Adipocyte (in vitro differentiated cells): Measurements from ENCODE around the gene RHOV.

Experiments
- DNase-seq: peaks from one replicate; pipeline ENCODE4 v3.0.0-alpha.2; 2015; ENCODE audit warnings: low read depth
- H3K27me3 ChIP-seq: replicated peaks from 2 replicates; pipeline ENCODE4 v1.7.0; 2013; ENCODE audit warnings: mild to moderate bottlenecking, low read length, moderate library complexity; ENCODE audit not compliant: control insufficient read depth, insufficient read depth
- H3K36me3 ChIP-seq: 2 replicates; pipeline ENCODE4 v1.7.0; 2013; ENCODE audit warnings: low read length, mild to moderate bottlenecking, moderate library complexity; ENCODE audit not compliant: control insufficient read depth, insufficient read depth, severe bottlenecking
- H3K4me1 ChIP-seq: 2 replicates; pipeline ENCODE4 v1.7.0; 2013; ENCODE audit warnings: mild to moderate bottlenecking, low read length, moderate library complexity; ENCODE audit not compliant: control insufficient read depth, insufficient read depth
- H3K4me3 ChIP-seq: 2 replicates; pipeline ENCODE4 v1.7.0; 2013; ENCODE audit warnings: mild to moderate bottlenecking, low read length, moderate library complexity
- H3K9ac ChIP-seq: 2 replicates; pipeline ENCODE4 v1.7.0; 2013; ENCODE audit warnings: mild to moderate bottlenecking, low read length, moderate library complexity
- H3K9me3 ChIP-seq: 2 replicates; pipeline ENCODE4 v1.7.0; 2013; ENCODE audit warnings: mild to moderate bottlenecking, low read length, moderate library complexity; ENCODE audit not compliant: control insufficient read depth

The RHOV gene

DNA sequence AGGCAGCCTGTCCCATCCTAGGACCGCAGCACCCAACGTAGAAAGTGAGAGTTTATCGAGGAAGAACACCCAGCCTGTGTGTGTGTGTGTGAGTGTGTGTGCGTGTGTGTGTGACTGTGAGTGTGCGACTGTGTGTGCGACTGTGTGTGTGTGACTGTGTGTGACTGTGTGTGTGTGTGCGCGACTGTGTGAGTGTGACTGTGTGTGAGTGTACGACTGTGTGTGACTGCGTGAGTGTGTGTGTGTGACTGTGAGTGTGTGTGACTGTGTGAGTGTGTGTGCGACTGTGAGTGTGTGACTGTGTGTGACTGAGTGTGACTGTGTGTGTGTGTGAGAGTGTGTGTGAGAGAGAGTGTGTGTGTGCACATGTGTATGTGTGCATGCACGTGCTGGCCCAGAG, 40.0 kb upstream of the RHOV start:
- H3K4me1 ChIP-seq = peaks cover 16% of the 10 kb centered on the region
- no peak overlapping the region for H3K4me3 ChIP-seq
- H3K36me3 ChIP-seq = no peaks in the 10 kb centered on the region
- peaks cover 15% of the 10 kb centered on the region for H3K27me3 ChIP-seq
- no peak overlapping the region for H3K9ac ChIP-seq
- H3K9me3 ChIP-seq = no peaks in the 10 kb centered on the region
- DNase-seq = no peak

- H3K9me3 ChIP-seq = no peaks in the 10 kb centered on the region
- peaks cover 16% of the 10 kb centered on the region for H3K4me1 ChIP-seq
- H3K9ac ChIP-seq = no peak overlapping the region
- H3K36me3 ChIP-seq = no peaks in the 10 kb centered on the region
- no peak overlapping the region for H3K4me3 ChIP-seq
- H3K27me3 ChIP-seq = peaks cover 7% of the 10 kb centered on the region
- no peak for DNase-seq
Measured at GRCh38 chr15:40912478-40912877, 38.4 kb upstream of the RHOV start.

GRCh38 chr15:40911693-40912092, 37.7 kb upstream of the RHOV start:
- H3K27me3 ChIP-seq = peaks cover 2% of the 10 kb centered on the region
- DNase-seq = no peak
- H3K4me3 ChIP-seq = no peak overlapping the region
- H3K4me1 ChIP-seq = peaks cover 18% of the 10 kb centered on the region
- H3K36me3 ChIP-seq = no peaks in the 10 kb centered on the region
- no peaks in the 10 kb centered on the region for H3K9me3 ChIP-seq
- H3K9ac ChIP-seq = no peak overlapping the region

DNA sequence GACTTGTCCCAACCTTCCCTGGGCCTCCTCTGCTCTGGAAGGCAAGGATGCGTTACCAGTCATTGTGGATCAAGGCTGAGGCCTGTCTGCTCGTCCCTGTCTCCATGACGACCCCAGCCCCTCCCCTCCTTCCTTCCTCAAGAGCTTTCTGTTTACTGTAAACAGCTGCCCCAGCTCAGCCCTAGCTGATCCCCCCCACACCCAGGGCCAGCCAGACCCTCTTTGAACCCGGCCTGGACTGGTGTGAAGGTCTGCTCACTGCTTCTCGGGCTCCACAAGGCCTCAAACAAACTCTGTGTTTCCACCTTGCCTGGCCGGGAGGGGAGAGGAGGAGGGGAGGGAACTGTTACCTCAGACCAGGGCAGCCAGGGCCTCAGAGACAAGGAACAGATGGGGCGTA, 37.1 kb upstream of the RHOV start:
- H3K27me3 ChIP-seq = no peaks in the 10 kb centered on the region
- H3K4me1 ChIP-seq = peaks cover 23% of the 10 kb centered on the region
- H3K9me3 ChIP-seq = no peaks in the 10 kb centered on the region
- DNase-seq = no peak
- no peak overlapping the region for H3K9ac ChIP-seq
- H3K4me3 ChIP-seq = no peak overlapping the region
- H3K36me3 ChIP-seq = no peaks in the 10 kb centered on the region

DNA sequence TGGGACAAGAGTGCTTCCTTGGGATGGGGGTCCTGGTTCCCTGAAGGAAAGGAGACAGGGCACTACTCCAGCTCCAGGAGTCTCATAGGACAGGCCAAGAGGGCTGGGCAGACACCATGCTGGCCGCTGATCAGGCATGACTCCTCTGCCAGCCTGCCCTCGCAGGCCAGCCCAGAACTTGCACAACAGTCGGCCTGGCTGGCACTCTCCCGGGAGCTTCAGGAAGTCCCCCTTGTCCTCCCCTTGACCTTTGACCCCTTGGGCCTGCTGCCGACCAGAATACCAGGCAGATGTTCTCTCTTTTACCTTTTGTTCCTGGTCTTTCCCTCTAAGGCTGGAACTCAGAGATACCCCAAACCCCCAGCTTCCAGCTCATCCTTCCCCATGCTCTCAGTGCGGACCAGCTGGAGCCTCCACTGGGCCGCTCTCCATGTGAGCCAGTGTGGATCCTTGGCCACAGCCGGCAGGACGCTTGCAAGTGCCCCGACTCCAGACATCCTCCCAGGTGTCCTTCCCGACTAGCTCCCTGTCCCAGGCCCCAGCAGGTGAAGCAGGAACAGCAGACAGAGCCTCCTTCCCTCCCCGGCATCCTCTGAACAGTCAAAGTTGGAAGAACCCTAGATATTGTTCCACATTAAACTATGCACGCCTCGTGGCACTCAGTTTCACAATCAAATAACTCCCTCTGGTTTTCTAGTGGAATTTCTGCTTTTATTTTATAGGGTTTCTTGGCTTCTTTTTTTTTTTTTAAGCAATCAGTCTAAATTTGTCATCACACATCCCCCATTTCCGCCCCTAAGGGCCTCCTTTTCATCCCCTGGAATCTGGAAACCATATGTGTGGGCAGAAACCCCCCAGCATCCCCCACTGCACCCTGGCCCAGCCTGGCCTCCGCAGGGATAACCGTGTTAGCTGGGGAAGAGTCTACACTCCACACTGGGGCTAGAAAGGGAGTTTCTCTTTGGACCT, 35.9 kb upstream of the RHOV start:
- Histone ChIP-seq H3K36me3 (peaks cover under 1% of the 10 kb centered on the region), H3K27me3 (no peaks in the 10 kb centered on the region), H3K4me3 (no peak overlapping the region), H3K9me3 (no peaks in the 10 kb centered on the region), H3K4me1 (peaks cover 29% of the 10 kb centered on the region), H3K9ac (no peak overlapping the region)
- peak; percentile 80 for DNase-seq

- Histone ChIP-seq H3K4me1 (peaks cover 32% of the 10 kb centered on the region), H3K9ac (no peak overlapping the region)
- DNase-seq = no peak
Measured at GRCh38 chr15:40908095-40908494, 34.1 kb upstream of the RHOV start.

GRCh38 chr15:40906991-40907802, 33.2 kb upstream of the RHOV start:
- Histone ChIP-seq H3K9ac (peak overlapping the region; percentile 75), H3K4me3 (peak overlapping the region; percentile 71), H3K27me3 (no peaks in the 10 kb centered on the region), H3K9me3 (no peaks in the 10 kb centered on the region), H3K36me3 (peaks cover 20% of the 10 kb centered on the region), H3K4me1 (peaks cover 32% of the 10 kb centered on the region)
- DNase-seq = peak; percentile 33

More at GRCh38 chr15:40908095-40908494, 34.1 kb upstream of the RHOV start:
- Histone ChIP-seq H3K4me3 (no peak overlapping the region), H3K27me3 (no peaks in the 10 kb centered on the region), H3K9me3 (no peaks in the 10 kb centered on the region), H3K36me3 (peaks cover 12% of the 10 kb centered on the region)

GRCh38 chr15:40906091-40906990, 32.3 kb upstream of the RHOV start:
- H3K9me3 ChIP-seq = no peaks in the 10 kb centered on the region
- peaks cover 24% of the 10 kb centered on the region for H3K36me3 ChIP-seq
- DNase-seq = peak; percentile 91
- H3K4me1 ChIP-seq = peaks cover 32% of the 10 kb centered on the region
- H3K27me3 ChIP-seq = no peaks in the 10 kb centered on the region
- H3K4me3 ChIP-seq = peak overlapping the region; percentile 71
- H3K9ac ChIP-seq = peak overlapping the region; percentile 75

DNA sequence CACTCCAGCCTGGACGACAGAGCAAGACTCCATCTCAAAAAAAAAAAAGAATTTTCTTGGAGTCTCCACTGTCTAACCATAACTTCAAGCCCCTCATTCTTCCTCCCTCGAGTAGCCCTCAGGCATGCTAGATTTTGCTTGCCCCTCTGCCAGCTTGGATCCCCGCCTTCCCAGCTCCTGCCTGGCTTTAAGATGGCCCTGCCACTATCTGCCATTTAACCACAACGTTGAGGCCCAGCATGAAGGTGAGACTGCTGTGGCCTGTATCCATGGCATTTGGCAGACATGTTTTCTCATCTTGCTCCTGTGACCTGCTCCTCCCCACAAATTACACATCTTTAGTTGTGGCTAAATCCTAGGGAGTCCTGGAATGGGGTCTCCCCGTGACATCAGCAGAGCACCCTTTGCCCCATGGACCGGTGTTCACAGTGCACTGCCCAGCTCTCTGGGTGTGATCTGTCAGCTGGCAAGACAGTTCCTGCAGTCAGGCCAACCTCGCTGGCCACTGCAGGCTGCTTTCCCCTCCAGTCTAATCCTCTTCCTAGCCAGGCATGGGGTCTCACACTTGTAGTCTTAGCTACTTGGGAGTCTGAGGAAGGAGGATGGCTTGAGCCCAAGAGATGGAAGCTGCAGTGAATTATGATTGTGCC, 30.6 kb upstream of the RHOV start:
- peaks cover 40% of the 10 kb centered on the region for H3K36me3 ChIP-seq
- peaks cover 21% of the 10 kb centered on the region for H3K4me1 ChIP-seq
- H3K9me3 ChIP-seq = no peaks in the 10 kb centered on the region
- H3K9ac ChIP-seq = no peak overlapping the region
- no peaks in the 10 kb centered on the region for H3K27me3 ChIP-seq
- no peak overlapping the region for H3K4me3 ChIP-seq
- no peak for DNase-seq
